PC-9 (cell line): ENCODE data around the gene THADA.

Source experiments
- CTCF ChIP-seq: fragments of 200-600 bp; sonication (generic); conservative IDR thresholded peaks from 2 replicates; pipeline ENCODE4 v1.6.1; 2017; ENCODE audit warnings: mixed run types, antibody characterized with exemption, mild to moderate bottlenecking, moderate library complexity
- EZH2 ChIP-seq: fragments of 200-600 bp; sonication (generic); IDR thresholded peaks from 2 replicates; pipeline ENCODE4 v1.8.0; 2017; ENCODE audit warnings: antibody characterized with exemption, low read depth

GRCh38 chr2:43541165-43541564 lies 54.7 kb downstream of the THADA start:
- no peak for TF ChIP-seq CTCF
- TF ChIP-seq EZH2 = no peak
